ENCODE data around the gene SLC43A3. TPM values are rescaled to one million over a fixed set of nuclear protein-coding genes. Genes with fewer than 3 reads are reported as not detected.
A peak's percentile ranks its signal among the peaks of the same experiment; 100 is the strongest.

The SLC43A3 gene
- total RNA-seq, 1 donor: 74.3 TPM

DNA sequence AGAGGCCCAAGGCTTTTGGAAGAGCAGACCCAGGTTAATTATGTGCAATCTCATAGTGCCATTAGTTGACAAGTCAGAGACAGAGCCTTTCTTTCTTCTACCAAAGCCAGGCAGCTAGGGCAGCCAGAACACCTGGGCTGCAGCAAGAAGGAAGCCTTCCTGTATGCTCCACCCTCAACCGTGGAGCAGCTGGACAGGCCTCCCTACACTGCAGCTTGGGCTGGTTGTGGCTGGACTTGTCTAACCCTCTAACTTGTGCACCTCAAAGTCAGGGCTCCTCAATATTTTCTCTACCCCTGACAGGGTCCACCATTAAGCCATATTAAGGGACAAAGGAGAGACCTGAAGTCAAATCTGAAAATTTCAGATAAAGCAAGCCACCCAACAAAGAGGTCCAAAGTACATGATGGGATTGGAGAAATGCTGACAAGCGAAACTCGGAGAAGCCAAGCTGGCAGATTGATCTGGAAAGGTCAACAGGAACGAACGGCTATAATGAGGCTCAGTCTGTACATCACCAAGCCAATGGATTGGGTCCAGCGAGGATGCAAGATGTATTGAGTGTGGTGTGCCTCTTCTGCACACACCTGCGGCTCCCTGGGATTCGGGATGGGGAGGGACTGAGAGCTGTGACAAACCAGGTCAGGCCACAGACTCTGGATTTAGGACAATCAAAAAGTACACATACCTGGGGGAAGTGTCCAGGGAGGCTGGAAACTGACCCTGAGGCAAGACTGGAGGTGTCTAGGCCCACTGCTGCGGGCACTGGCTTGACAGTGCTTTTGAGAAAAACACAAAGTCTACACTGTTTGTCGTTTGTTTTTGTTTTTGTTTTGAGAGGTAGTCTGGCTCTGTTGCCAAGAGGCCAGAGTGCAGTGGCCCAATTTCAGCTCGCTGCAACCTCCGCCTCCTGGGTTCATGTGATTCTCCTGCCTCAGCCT, 11.7 kb upstream of the SLC43A3 start:
- no peak for DNase-seq (ENCODE audit: low read depth)
- TF ChIP-seq, protein P1, sequence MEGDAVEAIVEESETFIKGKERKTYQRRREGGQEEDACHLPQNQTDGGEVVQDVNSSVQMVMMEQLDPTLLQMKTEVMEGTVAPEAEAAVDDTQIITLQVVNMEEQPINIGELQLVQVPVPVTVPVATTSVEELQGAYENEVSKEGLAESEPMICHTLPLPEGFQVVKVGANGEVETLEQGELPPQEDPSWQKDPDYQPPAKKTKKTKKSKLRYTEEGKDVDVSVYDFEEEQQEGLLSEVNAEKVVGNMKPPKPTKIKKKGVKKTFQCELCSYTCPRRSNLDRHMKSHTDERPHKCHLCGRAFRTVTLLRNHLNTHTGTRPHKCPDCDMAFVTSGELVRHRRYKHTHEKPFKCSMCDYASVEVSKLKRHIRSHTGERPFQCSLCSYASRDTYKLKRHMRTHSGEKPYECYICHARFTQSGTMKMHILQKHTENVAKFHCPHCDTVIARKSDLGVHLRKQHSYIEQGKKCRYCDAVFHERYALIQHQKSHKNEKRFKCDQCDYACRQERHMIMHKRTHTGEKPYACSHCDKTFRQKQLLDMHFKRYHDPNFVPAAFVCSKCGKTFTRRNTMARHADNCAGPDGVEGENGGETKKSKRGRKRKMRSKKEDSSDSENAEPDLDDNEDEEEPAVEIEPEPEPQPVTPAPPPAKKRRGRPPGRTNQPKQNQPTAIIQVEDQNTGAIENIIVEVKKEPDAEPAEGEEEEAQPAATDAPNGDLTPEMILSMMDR (IDR thresholded peaks at IDR 0.05; ENCODE audit: insufficient read depth, low read length): no peak
- H3K4me3 ChIP-seq (ENCODE audit: low read depth, low read length): no peak overlapping the region

DNA sequence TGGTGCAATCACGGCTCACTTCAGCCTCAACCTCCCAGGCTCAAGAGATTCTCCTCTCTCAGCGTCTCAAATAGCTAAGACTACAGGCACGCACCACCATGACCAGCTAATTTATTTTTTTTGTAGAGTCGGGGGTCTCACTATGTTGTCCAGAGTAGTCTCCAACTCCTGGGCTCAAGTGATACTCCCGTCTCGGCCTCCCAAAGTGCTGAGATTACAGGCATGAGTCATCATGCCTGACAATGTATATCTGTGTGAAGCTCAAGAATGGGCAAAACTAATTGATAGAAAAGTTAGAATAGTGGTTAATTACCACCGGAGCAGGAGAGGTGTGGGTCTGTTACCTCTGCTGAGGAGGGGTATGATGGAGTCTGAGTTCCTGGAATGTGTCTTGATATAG, 9.1 kb upstream of the SLC43A3 start:
- no peak overlapping the region for H3K4me3 ChIP-seq (ENCODE audit: low read depth, low read length)
- TF ChIP-seq, protein P1 (IDR thresholded peaks at IDR 0.05; ENCODE audit: insufficient read depth, low read length): no peak
- DNase-seq (ENCODE audit: low read depth): no peak

DNA sequence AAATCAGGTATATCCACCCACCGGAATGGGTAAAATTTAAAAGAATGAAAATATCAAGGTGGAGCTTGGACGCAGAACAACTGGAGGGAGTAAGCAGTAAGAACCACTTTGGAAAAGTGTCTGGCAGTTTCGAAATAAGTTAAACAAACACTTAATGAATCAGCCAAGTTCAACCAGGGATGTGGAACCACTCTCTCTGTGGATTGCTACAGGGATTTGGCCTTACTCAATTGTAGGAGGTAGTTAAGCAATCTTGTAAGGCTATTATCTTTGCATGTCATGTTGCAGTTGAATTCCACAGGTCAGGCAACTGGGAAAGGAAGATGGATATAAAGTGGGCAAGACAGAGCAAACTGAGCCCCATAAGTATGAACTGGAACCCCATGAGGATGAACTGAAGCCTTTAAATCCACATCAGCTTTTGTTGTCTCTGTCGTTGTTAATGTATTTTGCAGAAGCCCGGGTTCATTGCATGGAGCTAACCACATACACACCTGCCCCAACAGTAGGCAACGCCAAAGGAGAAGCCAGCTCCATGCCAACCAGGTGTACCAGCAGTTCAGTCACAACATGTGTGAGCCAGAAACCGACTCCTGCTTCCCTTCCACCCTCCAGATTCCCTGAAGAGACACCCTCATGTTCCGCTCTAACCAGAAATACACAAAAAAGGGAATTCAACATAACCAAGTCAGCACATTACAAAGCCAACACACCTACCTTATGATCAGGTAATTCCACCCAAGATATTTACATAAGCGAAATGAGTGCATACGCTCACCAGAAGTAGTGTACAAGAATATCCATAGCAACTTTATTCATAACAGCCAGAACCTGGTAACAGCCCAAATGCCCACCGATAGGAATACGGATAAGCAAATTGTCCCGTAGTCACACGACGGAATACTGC, 8.0 kb upstream of the SLC43A3 start:
- DNase-seq (ENCODE audit: low read depth): peak; percentile 97
- H3K4me3 ChIP-seq (ENCODE audit: low read depth, low read length): no peak overlapping the region
- TF ChIP-seq, protein P1 (IDR thresholded peaks at IDR 0.05; ENCODE audit: insufficient read depth, low read length): no peak

DNA sequence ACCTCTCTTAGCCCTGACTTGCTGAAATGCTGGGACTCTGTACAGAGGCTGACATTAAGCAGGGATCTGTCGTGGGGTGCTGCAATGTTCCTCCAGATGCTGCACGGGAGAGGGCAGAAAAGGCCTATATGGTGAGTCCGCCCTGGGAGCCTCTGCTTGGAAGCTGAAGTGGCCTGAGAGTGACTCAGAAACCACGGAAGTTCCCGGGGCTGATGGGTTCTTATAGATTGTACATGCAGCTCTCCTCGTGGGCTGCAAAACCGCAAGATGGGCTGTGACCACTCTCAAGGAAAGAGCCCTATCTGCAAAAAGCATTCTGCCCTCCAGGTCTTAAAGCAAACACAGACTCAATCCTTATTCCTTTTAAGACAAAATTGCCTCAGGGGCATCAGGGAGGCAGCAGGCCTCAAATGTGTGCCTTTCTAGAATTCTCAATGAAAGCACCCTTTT, 5.8 kb upstream of the SLC43A3 start:
- H3K4me3 ChIP-seq (ENCODE audit: low read depth, low read length): no peak overlapping the region
- peak; percentile 71 for DNase-seq (ENCODE audit: low read depth)
- TF ChIP-seq, protein P1 (IDR thresholded peaks at IDR 0.05; ENCODE audit: insufficient read depth, low read length): no peak

DNA sequence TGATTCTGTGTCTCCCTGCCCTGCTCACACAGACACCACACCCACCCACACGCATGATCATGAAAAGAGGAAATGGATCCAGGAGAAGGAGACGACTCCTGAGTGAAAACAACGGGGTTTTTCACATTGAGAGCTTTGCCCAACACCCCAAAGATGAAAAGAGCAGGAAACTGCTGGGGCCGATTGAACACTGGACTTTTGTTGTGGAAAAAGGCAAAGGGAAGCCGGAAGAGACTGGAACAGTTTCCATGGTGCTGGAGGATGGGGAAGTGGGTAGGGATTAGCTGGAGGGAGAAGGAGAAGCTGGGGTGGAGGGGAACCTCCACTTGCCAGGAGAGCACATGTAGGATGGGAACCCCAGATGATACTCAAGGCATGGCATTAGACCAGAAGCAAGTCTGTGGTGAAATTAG, 5.2 kb upstream of the SLC43A3 start:
- TF ChIP-seq, protein P1 (IDR thresholded peaks at IDR 0.05; ENCODE audit: insufficient read depth, low read length): no peak
- DNase-seq (ENCODE audit: low read depth): no peak
- no peak overlapping the region for H3K4me3 ChIP-seq (ENCODE audit: low read depth, low read length)

DNA sequence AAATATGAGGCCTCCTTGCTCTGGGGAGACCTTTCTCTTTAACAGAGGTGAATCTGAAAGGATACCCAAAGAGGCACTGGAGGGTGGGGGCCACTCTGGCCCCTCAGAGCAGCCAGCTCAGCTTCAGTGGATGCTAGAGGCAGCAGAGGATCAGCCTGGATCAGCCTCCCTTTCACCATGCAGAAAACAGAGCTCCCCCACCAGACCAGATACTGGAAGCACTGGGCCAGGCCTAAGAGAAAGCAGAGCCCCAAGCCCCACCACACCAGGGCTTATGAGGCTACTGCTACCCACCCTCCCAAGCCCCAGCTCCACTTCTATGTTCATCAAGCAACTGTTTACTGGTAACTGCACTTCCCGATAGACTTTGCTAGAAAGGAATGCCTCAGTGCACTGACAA, 4.0 kb upstream of the SLC43A3 start:
- no peak for DNase-seq (ENCODE audit: low read depth)
- TF ChIP-seq, protein P1 (IDR thresholded peaks at IDR 0.05; ENCODE audit: insufficient read depth, low read length): no peak
- H3K4me3 ChIP-seq (ENCODE audit: low read depth, low read length): no peak overlapping the region
